D721Med (cell line): ENCODE measurements around the gene NUDT5.
"Not testable (repeated sequence)": the region's sequence is repeated elsewhere in the genome, so short reads cannot be mapped to it uniquely, and the experiment has no call there.

Source experiments
- DNase-seq: peaks from one replicate; pipeline ENCODE4 v3.0.0; 2011; ENCODE audit warnings: low spot score; ENCODE audit not compliant: insufficient read length
- FAIRE-seq: peaks from 2 replicates; lab custom pipeline; 2011; peaks lifted over from hg19 to GRCh38; lab: Jason Lieb, UNC
- CTCF ChIP-seq: IDR thresholded peaks from 2 replicates; pipeline ENCODE4 v1.5.1; 2012; ENCODE audit warnings: mild to moderate bottlenecking, control low read depth; ENCODE audit not compliant: insufficient read depth; ENCODE audit errors: missing control alignments

The NUDT5 gene

GRCh38 chr10:12180221-12180974 is 15.3 kb downstream of the NUDT5 start:
- FAIRE-seq = no peak
- TF ChIP-seq CTCF = no peak
- DNase-seq = no peak

- FAIRE-seq (no peak), DNase-seq (no peak)
- no peak for TF ChIP-seq CTCF
Observed at GRCh38 chr10:12179606-12180170, 16.0 kb downstream of the NUDT5 start.

- DNase-seq = no peak
- no peak for FAIRE-seq
- TF ChIP-seq CTCF = no peak
Observed at GRCh38 chr10:12177642-12178041, 18.0 kb downstream of the NUDT5 start.

GRCh38 chr10:12171512-12171911 is 24.2 kb downstream of the NUDT5 start:
- DNase-seq, FAIRE-seq: not testable (repeated sequence)

- TF ChIP-seq CTCF = no peak
- DNase-seq (no peak), FAIRE-seq (no peak)
Observed at GRCh38 chr10:12165999-12166775, 29.5 kb downstream of the NUDT5 start.

GRCh38 chr10:12165036-12165435 is 30.7 kb downstream of the NUDT5 start:
- no peak for TF ChIP-seq CTCF
- DNase-seq (no peak), FAIRE-seq (no peak)

- FAIRE-seq (no peak), DNase-seq (no peak)
- no peak for TF ChIP-seq CTCF
Observed at GRCh38 chr10:12164085-12164484, 31.6 kb downstream of the NUDT5 start.
